AG04449 (cell line): ENCODE data around the gene GSAP.

Experiments
- CTCF ChIA-PET: fragments of 350-600 bp; formaldehyde crosslinking; extraction: SDS; loops from one replicate; lab custom pipeline; 2021; ENCODE audit warnings: antibody characterized with exemption; lab: Yijun Ruan, JAX
- POLR2A ChIA-PET: fragments of 400-600, 350-600 bp; formaldehyde crosslinking; extraction: SDS; loops from one replicate; lab custom pipeline; 2020; ENCODE audit warnings: antibody characterized with exemption, inconsistent platforms; lab: Yijun Ruan, JAX
- DNase-seq: peaks from one replicate; pipeline ENCODE4 v3.0.0-alpha.2; 2010; ENCODE audit warnings: low read depth, low spot score
- H3K4me3 ChIP-seq: 2 replicates; pipeline ENCODE4 v1.5.1; 2011; ENCODE audit warnings: low read depth, mild to moderate bottlenecking, control low read depth, low read length
- CTCF ChIP-seq: IDR thresholded peaks from one replicate; pipeline ENCODE4 v1.5.1; 2011; ENCODE audit warnings: mild to moderate bottlenecking, moderate library complexity, low read length, control low read depth, inconsistent platforms; ENCODE audit not compliant: insufficient read depth; ENCODE audit errors: missing control alignments

The GSAP gene

DNA sequence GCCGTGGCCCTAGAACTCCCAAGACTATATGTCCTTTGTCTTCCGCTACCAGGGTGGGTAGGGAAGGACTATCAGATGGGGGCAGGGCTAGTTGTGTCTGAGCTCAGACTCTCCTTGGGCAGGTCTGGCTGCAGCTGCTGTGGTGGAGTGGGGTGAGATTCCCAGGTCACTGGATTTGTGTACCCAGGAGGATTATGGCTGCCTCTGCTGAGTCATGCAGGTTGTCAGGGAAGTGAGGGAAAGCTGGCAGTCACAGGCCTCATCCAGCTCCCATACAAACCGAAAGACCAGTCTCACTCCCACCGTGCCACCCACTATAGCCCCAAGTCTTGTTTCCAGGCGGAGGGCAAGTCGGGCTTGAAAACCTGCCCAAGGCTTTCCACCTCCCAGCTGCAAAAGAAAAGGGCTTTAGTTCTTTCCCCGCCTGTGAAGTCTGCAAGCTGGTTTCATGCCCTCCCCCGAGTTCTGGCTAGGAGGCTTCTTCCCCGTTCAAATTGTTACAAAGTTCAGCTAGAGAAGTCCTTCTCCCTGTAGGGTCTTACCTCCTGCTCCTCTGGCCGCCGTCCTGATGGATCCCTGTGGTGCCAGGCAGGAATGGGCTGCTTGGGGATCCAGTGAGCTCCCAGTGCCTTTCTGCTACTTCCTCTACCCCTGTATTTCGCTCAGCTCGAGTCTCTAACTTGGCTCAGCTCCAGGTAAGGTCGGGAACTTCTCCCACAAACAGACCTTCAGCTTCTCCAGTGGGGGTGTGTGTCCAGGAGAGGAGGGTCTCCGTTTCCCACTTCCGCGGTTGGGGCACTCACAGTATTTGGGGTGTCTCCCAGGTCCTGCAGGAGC, 109.7 kb downstream of the GSAP start:
- no peak overlapping the region for H3K4me3 ChIP-seq
- POLR2A ChIA-PET: no interaction called here
- CTCF ChIA-PET: interaction anchor here (1.5 kb wide), 1 partner anchor 59 kb away, joined by 3 read pairs; no protein-coding TSS in a partner anchor
- DNase-seq: no peak
- no peak for TF ChIP-seq CTCF

- ChIA-PET POLR2A (no interaction called here), CTCF (no interaction called here)
- H3K4me3 ChIP-seq: no peak overlapping the region
- TF ChIP-seq CTCF: no peak
- no peak for DNase-seq
Observed at GRCh38 chr7:77295549-77295948, 120.6 kb downstream of the GSAP start.

DNA sequence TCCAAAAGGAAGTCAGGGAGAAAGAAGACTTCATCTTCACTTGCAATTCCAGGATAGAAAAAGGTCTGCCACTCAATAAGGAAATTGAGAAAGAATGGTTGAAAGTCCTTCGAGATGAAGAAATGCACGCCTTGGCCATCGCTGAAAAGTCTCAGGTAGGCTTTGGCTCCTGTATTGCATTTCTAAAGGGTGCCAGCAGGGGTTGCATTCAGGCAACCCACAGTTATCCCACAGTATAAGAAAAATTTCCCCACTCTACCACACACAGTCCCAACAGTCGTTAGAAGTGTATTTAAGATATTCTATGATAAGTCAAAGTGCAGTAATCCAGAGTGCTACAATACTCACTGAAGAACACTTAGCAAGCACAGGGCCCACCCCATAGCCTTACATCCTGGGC, 123.1 kb downstream of the GSAP start:
- no peak overlapping the region for H3K4me3 ChIP-seq
- no peak for TF ChIP-seq CTCF
- POLR2A ChIA-PET: no interaction called here

DNA sequence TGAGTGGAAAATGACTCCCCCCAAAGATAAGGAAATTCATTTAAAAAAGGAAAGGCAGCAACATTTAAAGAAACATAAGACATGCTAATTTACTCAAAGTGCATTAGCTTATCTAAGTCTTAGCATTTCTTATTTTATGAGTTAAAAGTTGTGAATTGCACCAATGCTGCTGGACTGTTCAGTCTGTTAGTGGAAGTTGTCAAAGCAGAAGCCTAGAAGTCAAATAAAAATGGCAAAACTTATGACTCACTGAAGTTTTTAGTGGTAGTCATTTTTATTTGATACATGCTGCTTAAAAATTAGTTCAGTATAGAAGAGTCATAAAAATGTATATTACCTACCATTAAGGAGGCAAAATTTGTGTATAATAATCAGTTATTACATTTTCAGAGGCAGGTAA, 125.7 kb downstream of the GSAP start:
- H3K4me3 ChIP-seq: no peak overlapping the region
- ChIA-PET CTCF (no interaction called here), POLR2A (no interaction called here)
- no peak for DNase-seq
- no peak for TF ChIP-seq CTCF

More for the DNA sequence above, 123.1 kb downstream of the GSAP start:
- DNase-seq: no peak
- CTCF ChIA-PET: no interaction called here

DNA sequence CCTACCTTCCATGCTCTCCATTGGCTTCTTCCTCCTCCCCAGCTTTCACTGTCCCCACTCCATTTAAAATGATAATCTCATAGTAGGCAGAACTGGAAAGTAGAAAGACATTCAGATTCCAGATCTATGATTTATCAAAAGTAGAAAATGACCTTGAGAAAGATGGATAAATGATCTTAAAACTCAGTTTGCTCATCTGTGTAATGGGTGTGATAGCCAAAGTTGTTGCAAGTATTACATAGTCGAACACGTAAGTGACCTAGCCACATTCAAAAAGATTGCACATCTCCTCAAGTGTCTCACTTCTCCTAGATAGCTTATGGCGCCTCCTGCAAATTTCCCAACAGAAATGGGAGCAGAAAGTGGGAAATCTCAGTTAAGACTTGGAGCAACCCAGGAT, 126.8 kb downstream of the GSAP start:
- CTCF ChIA-PET: no interaction called here
- no peak overlapping the region for H3K4me3 ChIP-seq
- no peak for DNase-seq
- no peak for TF ChIP-seq CTCF
- POLR2A ChIA-PET: no interaction called here

DNA sequence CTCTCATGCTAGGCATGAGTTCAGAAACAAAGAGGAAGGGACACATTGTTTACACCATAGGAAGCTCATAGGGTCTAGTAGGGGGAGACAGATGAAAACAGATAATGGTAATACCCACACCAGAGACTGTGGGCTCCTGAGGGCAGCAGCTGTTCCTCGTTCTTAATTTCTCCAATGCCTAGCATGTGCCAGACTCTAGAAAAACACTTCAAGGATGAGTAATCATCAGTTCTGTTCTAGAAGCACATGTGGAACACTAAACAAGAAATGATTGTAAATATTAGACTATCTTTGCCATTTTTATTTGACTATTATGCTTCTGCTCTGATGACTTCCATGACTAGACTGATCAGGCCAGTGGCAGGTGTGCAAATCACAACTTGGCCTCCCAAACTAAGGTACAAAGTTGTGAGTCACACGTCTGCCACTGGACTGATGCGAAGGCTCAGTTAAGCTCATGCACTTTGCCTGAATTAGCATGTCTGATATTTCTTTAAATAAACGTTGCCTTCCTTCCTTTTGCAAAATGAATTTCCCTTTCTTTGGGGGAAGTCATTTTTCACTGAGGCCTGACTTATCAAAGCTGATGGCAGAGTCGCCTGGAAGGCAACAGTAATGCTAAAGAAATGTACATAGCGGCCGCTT, 127.4 kb downstream of the GSAP start:
- ChIA-PET POLR2A (no interaction called here), CTCF (no interaction called here)
- DNase-seq: no peak
- no peak for TF ChIP-seq CTCF
- no peak overlapping the region for H3K4me3 ChIP-seq
